ENCODE results near the gene ZFP3.
"Not testable (repeated sequence)": the region's sequence is repeated elsewhere in the genome, so short reads cannot be mapped to it uniquely, and the experiment has no call there.

ZFP3 gene

GRCh38 chr17:5111402-5112204, 33.3 kb downstream of the ZFP3 start, which contains the start of gene ZNF232:
Gene ZNF232 (minus strand): TSS chr17:5111878. CDS start chr17:5111822, 56 bp downstream.
- peak within 1 kb of the TSS; percentile 74 for H3K27ac ChIP-seq
- no peak for TF ChIP-seq CTCF (conservative IDR thresholded peaks at IDR 0.05)

- H3K27ac ChIP-seq = no peak within 1 kb of the TSS
- TF ChIP-seq CTCF (conservative IDR thresholded peaks at IDR 0.05) = no peak
Measured at GRCh38 chr17:5115673-5116651, 37.7 kb downstream of the ZFP3 start, which contains the start of gene USP6. Gene USP6 (plus strand): TSS chr17:5116032. CDS start chr17:5130368, 14,336 bp downstream.

DNA sequence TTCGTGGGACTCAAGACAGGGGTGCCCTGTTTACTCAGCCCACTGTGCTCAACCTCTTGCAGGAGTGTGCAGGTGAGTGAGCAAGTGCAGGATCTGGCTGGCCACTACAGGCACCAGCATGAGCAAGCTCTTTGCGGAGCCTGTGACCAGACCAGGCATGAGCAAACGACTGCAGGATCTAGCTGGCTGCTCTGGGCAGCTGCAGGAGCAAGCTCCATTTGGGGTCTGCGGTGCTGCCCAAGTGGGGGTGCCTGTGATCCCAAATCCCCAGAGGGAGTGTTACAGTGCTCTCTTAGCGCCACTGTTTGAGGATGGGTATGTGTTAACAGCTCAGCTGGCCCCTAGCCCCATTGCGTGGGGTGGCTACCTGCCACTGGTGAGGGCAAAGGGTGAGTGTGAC, 40.0 kb downstream of the ZFP3 start:
- H3K27ac ChIP-seq = no peak overlapping the region
- no peak for TF ChIP-seq CTCF (conservative IDR thresholded peaks at IDR 0.05)

- no peak for TF ChIP-seq CTCF (conservative IDR thresholded peaks at IDR 0.05)
- H3K27ac ChIP-seq = no peak overlapping the region
Measured at GRCh38 chr17:5120036-5120435, 41.8 kb downstream of the ZFP3 start.

DNA sequence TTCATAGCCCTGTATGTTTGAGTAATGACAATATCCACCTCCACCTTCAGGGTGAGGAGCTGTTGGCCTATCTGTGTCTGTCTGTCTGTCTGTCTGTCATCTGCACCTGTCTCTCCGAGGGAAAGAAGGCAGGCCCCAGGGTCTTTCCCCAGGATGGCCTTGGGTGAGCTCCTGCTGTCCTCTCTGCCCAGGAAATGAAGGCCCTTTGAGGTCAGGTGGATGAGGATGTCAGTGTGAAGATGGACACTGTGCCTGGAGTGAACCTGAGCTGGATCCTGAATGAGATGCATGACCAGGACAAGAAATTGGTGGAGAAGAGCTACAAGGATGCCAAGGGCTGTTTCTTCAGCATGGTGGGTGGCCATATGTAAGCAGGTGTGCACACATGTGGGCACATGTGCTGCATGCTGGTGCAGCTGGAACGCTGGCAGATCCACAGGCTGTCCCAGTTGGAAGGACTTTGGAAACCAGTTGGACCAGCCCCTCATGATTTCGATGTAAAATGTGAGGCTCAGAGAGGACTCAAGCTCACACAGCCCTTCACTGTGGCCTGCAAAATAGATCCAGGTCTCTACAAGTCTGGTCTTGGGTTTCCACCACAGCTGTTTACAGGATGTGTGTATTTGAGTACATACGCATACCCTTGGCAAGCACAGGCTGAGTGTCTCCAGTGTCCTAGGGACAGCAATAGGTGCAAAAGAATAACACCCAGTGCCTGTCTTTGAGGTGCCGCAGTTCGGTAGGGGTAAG, 42.3 kb downstream of the ZFP3 start:
- H3K27ac ChIP-seq = not testable (repeated sequence)

- TF ChIP-seq CTCF (conservative IDR thresholded peaks at IDR 0.05) = no peak
Measured at GRCh38 chr17:5121186-5121841, 43.0 kb downstream of the ZFP3 start.

GRCh38 chr17:5122056-5122455, 43.8 kb downstream of the ZFP3 start:
- not testable (repeated sequence) for H3K27ac ChIP-seq

More at GRCh38 chr17:5121186-5121841, 43.0 kb downstream of the ZFP3 start:
- H3K27ac ChIP-seq = no peak overlapping the region
